Measurements from ENCODE around the gene USP37. TPM values are rescaled to one million over a fixed set of nuclear protein-coding genes. Genes with fewer than 3 reads are reported as not detected.

Gene USP37
- total and polyA plus RNA-seq, 2 of the 4 experiments (the other 2 are of a cell fraction), result 1.6 to 6.5 TPM

DNA sequence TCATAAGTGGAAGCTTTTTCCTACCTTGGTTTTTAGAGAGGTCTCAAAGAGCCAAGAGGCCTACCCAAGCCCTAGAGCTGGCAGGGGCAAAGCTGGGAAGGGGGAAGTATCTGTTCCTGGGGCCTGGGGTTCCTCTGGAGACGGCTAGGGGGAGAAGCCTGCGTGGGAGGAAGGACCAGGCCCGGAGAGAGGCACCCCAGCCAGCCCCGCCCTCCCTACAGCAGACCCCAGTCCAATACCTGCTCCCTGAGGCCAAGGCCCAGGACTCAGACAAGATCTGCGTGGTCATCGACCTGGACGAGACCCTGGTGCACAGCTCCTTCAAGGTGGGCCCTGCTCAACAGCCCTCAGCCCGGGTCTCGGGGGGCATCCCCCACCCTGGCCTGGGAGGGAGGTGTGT lies 166.3 kb downstream of the USP37 start:
- no peak overlapping the region for H3K4ac ChIP-seq (ENCODE audit: low read depth, low read length)
- peaks cover under 1% of the 10 kb centered on the region; the same call in 1 of the 2 replicates for H3K9me1 ChIP-seq (ENCODE audit: insufficient read depth, low read length)
- H3K36me3 ChIP-seq (ENCODE audit: control insufficient read depth, insufficient read depth, low read length), result peaks cover 26% of the 10 kb centered on the region
- no peak overlapping the region; the same call in 1 of the 2 replicates for H3K9ac ChIP-seq (ENCODE audit: low read depth, low read length)
- ATAC-seq (ENCODE audit: low read depth) (no peak), DNase-seq (no peak)
- ChIA-PET CTCF (no interaction called here), POLR2A (ENCODE audit: unreplicated experiment) (no interaction called here)
- no TSS peak for BruUV-seq (replicated peaks)
- H3K9me3 ChIP-seq (ENCODE audit: control insufficient read depth, insufficient read depth, low read length), result no peaks in the 10 kb centered on the region
- no peak overlapping the region for H2AFZ ChIP-seq (replicated peaks; ENCODE audit: low read length, poor library complexity)
- dilution Hi-C loops (cut with HindIII; ENCODE audit: low sequenced_read_pairs, unreplicated experiment) (no loop called here), intact Hi-C loops (cut with micrococcal nuclease) (no loop called here), in situ Hi-C loops (cut with MboI; ENCODE audit: low sequenced_read_pairs) (loop anchor here (10.0 kb wide), 1 partner anchor 253 kb away; the partner anchor contains the start of genes BCS1L and ZNF142)
- no peak overlapping the region for H3K27ac ChIP-seq (ENCODE audit: insufficient read depth, low read length)
- no peak overlapping the region for H3K14ac ChIP-seq (replicated peaks; ENCODE audit: low read depth, low read length)
- no peak overlapping the region for H2BK20ac ChIP-seq (ENCODE audit: low read depth, low read length)
- no CpG with 5 or more reads among the region's 9 CpGs for WGBS, 2 experiments (ENCODE audit: extremely low coverage in 2 of 2, insufficient read length in 1 of 2)
- no peak overlapping the region for H4K91ac ChIP-seq (ENCODE audit: insufficient read depth, low read depth, low read length)
- TF ChIP-seq MXI1 (IDR thresholded peaks at IDR 0.05; ENCODE audit: borderline replicate concordance, low read depth, low read length) (no peak), SMC3 (IDR thresholded peaks at IDR 0.05; ENCODE audit: low read depth, low read length) (no peak), CHD1 (IDR thresholded peaks at IDR 0.05; ENCODE audit: low read depth, low read length) (no peak), RCOR1 (IDR thresholded peaks at IDR 0.05; ENCODE audit: insufficient replicate concordance, low read length) (no peak), CEBPB (IDR thresholded peaks at IDR 0.05; ENCODE audit: low read depth, low read length) (no peak), MAFK (IDR thresholded peaks at IDR 0.05; ENCODE audit: low read depth, low read length) (no peak), FOS (IDR thresholded peaks at IDR 0.05; ENCODE audit: low read depth, low read length) (no peak)
- TF ChIP-seq, protein P1, sequence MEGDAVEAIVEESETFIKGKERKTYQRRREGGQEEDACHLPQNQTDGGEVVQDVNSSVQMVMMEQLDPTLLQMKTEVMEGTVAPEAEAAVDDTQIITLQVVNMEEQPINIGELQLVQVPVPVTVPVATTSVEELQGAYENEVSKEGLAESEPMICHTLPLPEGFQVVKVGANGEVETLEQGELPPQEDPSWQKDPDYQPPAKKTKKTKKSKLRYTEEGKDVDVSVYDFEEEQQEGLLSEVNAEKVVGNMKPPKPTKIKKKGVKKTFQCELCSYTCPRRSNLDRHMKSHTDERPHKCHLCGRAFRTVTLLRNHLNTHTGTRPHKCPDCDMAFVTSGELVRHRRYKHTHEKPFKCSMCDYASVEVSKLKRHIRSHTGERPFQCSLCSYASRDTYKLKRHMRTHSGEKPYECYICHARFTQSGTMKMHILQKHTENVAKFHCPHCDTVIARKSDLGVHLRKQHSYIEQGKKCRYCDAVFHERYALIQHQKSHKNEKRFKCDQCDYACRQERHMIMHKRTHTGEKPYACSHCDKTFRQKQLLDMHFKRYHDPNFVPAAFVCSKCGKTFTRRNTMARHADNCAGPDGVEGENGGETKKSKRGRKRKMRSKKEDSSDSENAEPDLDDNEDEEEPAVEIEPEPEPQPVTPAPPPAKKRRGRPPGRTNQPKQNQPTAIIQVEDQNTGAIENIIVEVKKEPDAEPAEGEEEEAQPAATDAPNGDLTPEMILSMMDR (conservative IDR thresholded peaks at IDR 0.05; ENCODE audit: low read depth, low read length), result no peak
- TF ChIP-seq, protein P2, sequence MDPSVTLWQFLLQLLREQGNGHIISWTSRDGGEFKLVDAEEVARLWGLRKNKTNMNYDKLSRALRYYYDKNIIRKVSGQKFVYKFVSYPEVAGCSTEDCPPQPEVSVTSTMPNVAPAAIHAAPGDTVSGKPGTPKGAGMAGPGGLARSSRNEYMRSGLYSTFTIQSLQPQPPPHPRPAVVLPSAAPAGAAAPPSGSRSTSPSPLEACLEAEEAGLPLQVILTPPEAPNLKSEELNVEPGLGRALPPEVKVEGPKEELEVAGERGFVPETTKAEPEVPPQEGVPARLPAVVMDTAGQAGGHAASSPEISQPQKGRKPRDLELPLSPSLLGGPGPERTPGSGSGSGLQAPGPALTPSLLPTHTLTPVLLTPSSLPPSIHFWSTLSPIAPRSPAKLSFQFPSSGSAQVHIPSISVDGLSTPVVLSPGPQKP (IDR thresholded peaks at IDR 0.05; ENCODE audit: borderline replicate concordance, low read depth, low read length), result no peak
- no peak overlapping the region for H4K8ac ChIP-seq (ENCODE audit: low read depth in 2 of 2, low read length in 2 of 2)
- peaks cover 30% of the 10 kb centered on the region for H3K4me1 ChIP-seq (ENCODE audit: control insufficient read depth, insufficient read depth, low read length)
- H3K4me2 ChIP-seq (ENCODE audit: low read depth, low read length), result no peak overlapping the region; the same call in 1 of the 2 replicates
- H3K4me3 ChIP-seq (ENCODE audit: insufficient read depth, low read depth, low read length), result no peak overlapping the region
- no peak overlapping the region for H3K18ac ChIP-seq (ENCODE audit: low read depth, low read length)
- no peak overlapping the region for H2BK120ac ChIP-seq (ENCODE audit: low read depth, low read length)
- no peak overlapping the region for H2BK5ac ChIP-seq (ENCODE audit: low read depth, low read length, poor library complexity, severe bottlenecking)
- H3K27me3 ChIP-seq (ENCODE audit: control insufficient read depth, insufficient read depth, low read length), result no peaks in the 10 kb centered on the region
- peaks cover 13% of the 10 kb centered on the region; the same call in 1 of the 2 replicates for H4K20me1 ChIP-seq (ENCODE audit: insufficient read depth, low read length)
- H3K56ac ChIP-seq (ENCODE audit: extremely low read depth, insufficient read depth, low read length), result no peak overlapping the region
- H3K23ac ChIP-seq (ENCODE audit: low read depth, low read length), result 0 out of 2 replicates have a peak overlapping the region, but pooled peaks have one; percentile 38
- no peak overlapping the region for H2BK15ac ChIP-seq (ENCODE audit: low read depth, low read length)
- no peak overlapping the region for H2AK5ac ChIP-seq (ENCODE audit: low read depth, low read length)
- no peak overlapping the region for H4K5ac ChIP-seq (ENCODE audit: low read depth, low read length)
- no peak overlapping the region for H2AK9ac ChIP-seq (replicated peaks; ENCODE audit: low read depth, low read length, poor library complexity)
- peaks cover 6 to 41% of the 10 kb centered on the region in 2 experiments; a peak in 3 of 4 replicates for H3K79me1 ChIP-seq (ENCODE audit: low read depth in 1 of 2, low read length in 2 of 2)

All from IMR-90 (cell line).